Measurements from ENCODE around the gene TYK2. TPM values are rescaled to one million over a fixed set of nuclear protein-coding genes. Genes with fewer than 3 reads are reported as not detected.

The TYK2 gene
- total RNA-seq = 40.6 TPM

DNA sequence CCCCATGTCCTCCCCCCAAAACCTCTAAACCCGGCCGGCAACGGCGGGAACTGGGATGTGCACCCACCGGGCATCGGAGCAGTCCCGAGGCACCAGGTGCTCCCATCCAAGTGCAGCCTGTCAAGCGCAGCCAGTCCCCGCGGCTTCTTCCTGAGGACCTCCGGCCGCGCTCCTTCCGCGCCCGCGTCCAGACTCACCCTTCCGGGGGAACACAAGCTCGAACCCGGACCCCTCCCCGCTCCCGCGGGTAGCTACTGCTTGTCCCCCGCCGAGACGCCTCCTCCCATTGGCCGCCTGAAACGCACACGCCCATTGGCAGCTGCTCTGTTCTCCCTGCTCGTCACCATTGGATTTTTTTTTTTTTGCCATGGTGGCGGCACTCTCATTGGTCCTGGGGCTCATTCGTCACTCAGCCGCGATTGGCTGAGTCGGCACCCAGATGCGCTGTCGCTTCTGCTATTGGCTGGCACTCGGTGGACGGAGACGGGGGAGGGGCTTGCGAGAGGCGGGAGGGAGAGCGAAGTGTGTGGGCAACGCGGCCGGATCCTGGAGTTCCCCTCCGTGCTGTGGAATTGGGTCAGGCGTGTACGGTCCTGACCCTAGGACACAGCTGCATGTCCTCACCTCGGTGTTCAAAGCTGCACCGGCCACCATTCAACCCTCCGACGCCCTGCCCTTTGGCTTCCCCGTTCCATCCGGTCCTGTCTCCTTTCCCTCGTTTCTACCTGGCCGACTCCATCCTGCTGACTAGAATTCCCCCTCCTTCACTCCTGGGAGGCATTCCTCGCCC, at the start of gene TYK2:
TSS of gene TYK2 (minus strand) at position 260 of the 790 bp plus-strand sequence. CDS start 2,166 bp downstream, outside the sequence.

GRCh38 chr19:10420444-10421239, 40.3 kb upstream of the TYK2 start, which contains the start of gene PDE4A:
TSS of gene PDE4A (plus strand) at chr19:10420538. CDS start at chr19:10420765, 227 bp downstream.

GRCh38 chr19:10403137-10404021, 23.0 kb upstream of the TYK2 start, which contains the start of gene CDC37:
TSS of gene CDC37 (minus strand) at chr19:10403542. CDS start at chr19:10403479, 63 bp downstream.

DNA sequence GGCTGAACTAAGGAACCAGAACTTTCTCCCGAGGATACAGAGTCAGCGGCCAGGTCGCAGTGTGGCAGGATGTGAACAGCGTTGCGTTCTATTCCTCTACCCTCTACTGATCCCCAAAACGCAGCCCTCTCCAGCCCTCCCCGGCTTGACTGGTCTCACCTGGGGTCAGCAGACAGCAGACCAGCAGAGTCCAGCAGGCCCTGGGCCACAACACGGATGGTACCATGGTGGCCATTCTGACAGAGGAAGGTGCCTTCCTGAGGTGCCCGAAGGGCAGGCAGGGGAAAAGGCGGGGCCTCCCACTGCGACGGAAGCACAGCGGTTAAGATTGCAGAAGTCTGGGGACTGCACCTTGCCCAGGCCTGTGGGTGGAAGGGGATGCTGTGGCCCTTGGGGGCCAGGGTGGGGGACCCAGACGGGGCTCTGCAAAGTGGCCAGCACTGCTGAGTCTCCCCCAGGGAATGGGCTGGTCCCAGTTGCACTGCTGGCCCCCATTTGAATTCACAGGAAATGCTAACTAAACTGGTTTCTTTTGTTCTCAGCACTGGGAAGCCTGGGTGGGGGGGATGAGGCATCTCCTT, 40.9 kb downstream of the TYK2 start, which contains the start of gene ICAM3:
TSS of gene ICAM3 (minus strand) at position 245 of the 581 bp plus-strand sequence. CDS start at position 235, 10 bp downstream.

DNA sequence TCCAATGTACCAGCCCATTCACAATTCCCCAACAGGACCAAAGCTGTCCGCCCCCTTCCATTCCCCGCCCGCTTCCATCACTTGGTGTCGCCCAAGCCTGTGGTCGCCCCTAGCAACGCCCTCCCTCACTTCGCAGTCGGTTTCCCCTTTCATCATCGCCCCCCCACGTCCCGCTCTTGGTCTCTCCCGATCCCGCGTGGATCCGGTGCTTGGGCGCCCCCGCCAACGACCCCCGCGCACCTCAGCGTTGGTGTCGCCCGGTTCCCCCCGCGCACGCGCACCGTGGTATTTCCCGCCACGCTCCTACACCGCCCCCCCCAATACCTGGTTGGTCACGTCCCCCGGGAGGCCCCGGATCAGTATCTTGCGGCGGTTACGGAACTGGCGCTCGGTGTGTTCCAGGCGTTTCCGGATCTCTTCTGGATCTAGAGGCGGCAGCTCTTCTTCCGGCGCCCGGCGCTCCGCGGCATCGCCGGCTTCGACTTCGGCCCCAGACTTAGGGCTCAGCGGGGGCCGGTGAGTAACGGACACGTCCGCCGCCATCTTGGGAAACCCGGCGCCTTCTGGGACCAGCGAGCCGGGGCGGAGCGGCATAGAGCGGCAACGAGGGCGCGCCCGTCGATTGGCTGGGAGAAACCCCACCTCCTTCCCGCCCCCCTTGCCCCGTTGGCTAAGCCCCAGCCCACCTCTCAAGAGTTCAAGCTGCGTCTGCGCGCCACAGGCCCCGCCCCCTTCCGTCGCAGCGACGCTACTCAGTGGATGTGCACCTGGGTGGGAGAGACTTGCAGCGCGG, 47.2 kb downstream of the TYK2 start, which contains the start of gene RAVER1:
TSS of gene RAVER1 (minus strand) at position 565 of the 793 bp plus-strand sequence. CDS start at position 543, 22 bp downstream.

GRCh38 chr19:10315335-10316214, 64.8 kb downstream of the TYK2 start, which contains the start of gene FDX2:
TSS of gene FDX2 (minus strand) at chr19:10316015. CDS start at chr19:10315996, 19 bp downstream.

GRCh38 chr19:10309423-10309822, 70.9 kb downstream of the TYK2 start, which contains the start of gene ZGLP1:
TSS of gene ZGLP1 (minus strand) at chr19:10309815.

Small RNAs within 50 kb of the gene (small RNA-seq; reads per million reads assigned to genes)
- gene AC011511.1 (not detected), gene AC011511.4 (not detected)

Other genes with a start within 250 kb of the TYK2 start
- gene DNMT1, start 185.6 kb downstream of the TYK2 start, total RNA-seq = 35.1 TPM
- 4.4 TPM for gene S1PR2, start 149.2 kb downstream of the TYK2 start, total RNA-seq
- 15.7 TPM for gene MRPL4, start 128.4 kb downstream of the TYK2 start, total RNA-seq
- 1.8 TPM for gene ICAM1, start 109.5 kb downstream of the TYK2 start, total RNA-seq
- gene ICAM4, start 93.6 kb downstream of the TYK2 start, total RNA-seq = 0.46 TPM
- gene ICAM5, start 90.6 kb downstream of the TYK2 start, total RNA-seq = 2.5 TPM
- 1.6 TPM for gene ZGLP1, start 70.8 kb downstream of the TYK2 start, total RNA-seq
- gene FDX2, start 64.6 kb downstream of the TYK2 start, total RNA-seq = 21.0 TPM
- gene RAVER1, start 47.0 kb downstream of the TYK2 start, total RNA-seq = 4.8 TPM
- 1.4 TPM for gene ICAM3, start 40.9 kb downstream of the TYK2 start, total RNA-seq
- gene CDC37, start 23.0 kb upstream of the TYK2 start, total RNA-seq = 62.1 TPM
- 9.0 TPM for gene PDE4A, start 40.0 kb upstream of the TYK2 start, total RNA-seq
- 36.9 TPM for gene KEAP1, start 122.8 kb upstream of the TYK2 start, total RNA-seq
- gene S1PR5, start 136.9 kb upstream of the TYK2 start, total RNA-seq = not detected
- gene ATG4D, start 163.3 kb upstream of the TYK2 start, total RNA-seq = 15.9 TPM
- gene KRI1, start 185.4 kb upstream of the TYK2 start, total RNA-seq = 4.4 TPM
- 140 TPM for gene CDKN2D, start 188.4 kb upstream of the TYK2 start, total RNA-seq
- 2.1 TPM for gene AP1M2, start 206.7 kb upstream of the TYK2 start, total RNA-seq
- gene SLC44A2, start 245.0 kb upstream of the TYK2 start, total RNA-seq = 37.4 TPM

All from diencephalon (tissue), 1 donor.